Nephron progenitor cell (in vitro differentiated cells): Measurements from ENCODE around the gene NR5A2.
A peak's percentile ranks its signal among the peaks of the same experiment; 100 is the strongest.

Source experiments
- DNase-seq: peaks from one replicate; pipeline ENCODE4 v3.0.0; 2021
- H3K27ac Mint-ChIP-seq: 2 replicates; pipeline ENCODE4 v1.8.0; 2021; ENCODE audit warnings: mild to moderate bottlenecking, moderate library complexity, mixed read lengths
- H3K27me3 Mint-ChIP-seq: 2 replicates; pipeline ENCODE4 v1.8.0; 2021; ENCODE audit warnings: mild to moderate bottlenecking, low read depth, mixed read lengths; ENCODE audit not compliant: poor library complexity
- H3K36me3 Mint-ChIP-seq: 2 replicates; pipeline ENCODE4 v1.8.0; 2021; ENCODE audit warnings: low read depth, mixed read lengths
- H3K4me1 Mint-ChIP-seq: 2 replicates; pipeline ENCODE4 v1.8.0; 2021; ENCODE audit warnings: mixed read lengths
- H3K4me3 Mint-ChIP-seq: 2 replicates; pipeline ENCODE4 v1.8.0; 2021; ENCODE audit warnings: mild to moderate bottlenecking, moderate library complexity, mixed read lengths
- H3K9me3 Mint-ChIP-seq: 2 replicates; pipeline ENCODE4 v1.8.0; 2021; ENCODE audit warnings: mild to moderate bottlenecking, moderate library complexity, mixed read lengths
- CTCF ChIP-seq: fragments of 200-600 bp; sonication (generic); IDR thresholded peaks from 2 replicates; pipeline ENCODE4 v1.5.0; 2021; ENCODE audit warnings: antibody characterized with exemption

Gene NR5A2

GRCh38 chr1:200179126-200179780 lies 151.7 kb downstream of the NR5A2 start:
- peaks cover 5% of the 10 kb centered on the region for H3K36me3 Mint-ChIP-seq
- peaks cover 6% of the 10 kb centered on the region for H3K27me3 Mint-ChIP-seq
- no peak for TF ChIP-seq CTCF
- H3K4me3 Mint-ChIP-seq = no peak overlapping the region
- peaks cover 4% of the 10 kb centered on the region for H3K4me1 Mint-ChIP-seq
- peaks cover 4% of the 10 kb centered on the region for H3K9me3 Mint-ChIP-seq
- no peak for DNase-seq
- H3K27ac Mint-ChIP-seq = no peak overlapping the region

- no peak for TF ChIP-seq CTCF
- Mint-ChIP-seq H3K27me3 (peaks cover 6% of the 10 kb centered on the region), H3K4me1 (peaks cover 6% of the 10 kb centered on the region), H3K4me3 (no peak overlapping the region), H3K27ac (no peak overlapping the region), H3K9me3 (peaks cover 9% of the 10 kb centered on the region), H3K36me3 (peaks cover 5% of the 10 kb centered on the region)
- DNase-seq = no peak
Observed at GRCh38 chr1:200179781-200180160, 152.3 kb downstream of the NR5A2 start.

GRCh38 chr1:200180821-200181220 lies 153.3 kb downstream of the NR5A2 start:
- peaks cover 20% of the 10 kb centered on the region for H3K9me3 Mint-ChIP-seq
- H3K36me3 Mint-ChIP-seq = peaks cover 5% of the 10 kb centered on the region
- H3K4me3 Mint-ChIP-seq = no peak overlapping the region
- no peak overlapping the region for H3K27ac Mint-ChIP-seq
- TF ChIP-seq CTCF = no peak
- peaks cover 6% of the 10 kb centered on the region for H3K4me1 Mint-ChIP-seq
- H3K27me3 Mint-ChIP-seq = peaks cover 6% of the 10 kb centered on the region
- no peak for DNase-seq

- no peak for TF ChIP-seq CTCF
- no peak overlapping the region for H3K4me3 Mint-ChIP-seq
Observed at GRCh38 chr1:200181861-200182260, 154.4 kb downstream of the NR5A2 start.

GRCh38 chr1:200182701-200183100 lies 155.2 kb downstream of the NR5A2 start:
- Mint-ChIP-seq H3K4me1 (peaks cover 6% of the 10 kb centered on the region), H3K9me3 (peaks cover 38% of the 10 kb centered on the region), H3K27me3 (peaks cover 3% of the 10 kb centered on the region), H3K27ac (peak overlapping the region; percentile 11), H3K4me3 (no peak overlapping the region), H3K36me3 (peaks cover 12% of the 10 kb centered on the region)
- DNase-seq = no peak
- no peak for TF ChIP-seq CTCF

More at GRCh38 chr1:200181861-200182260, 154.4 kb downstream of the NR5A2 start:
- H3K4me1 Mint-ChIP-seq = peaks cover 6% of the 10 kb centered on the region
- peaks cover 3% of the 10 kb centered on the region for H3K27me3 Mint-ChIP-seq
- H3K36me3 Mint-ChIP-seq = peaks cover 12% of the 10 kb centered on the region
- peaks cover 30% of the 10 kb centered on the region for H3K9me3 Mint-ChIP-seq
- H3K27ac Mint-ChIP-seq = no peak overlapping the region
- no peak for DNase-seq

GRCh38 chr1:200183637-200184036 lies 156.1 kb downstream of the NR5A2 start:
- no peak for DNase-seq
- H3K27me3 Mint-ChIP-seq = peaks cover 3% of the 10 kb centered on the region
- peaks cover 42% of the 10 kb centered on the region for H3K9me3 Mint-ChIP-seq
- H3K4me3 Mint-ChIP-seq = no peak overlapping the region
- no peak overlapping the region for H3K27ac Mint-ChIP-seq
- no peak for TF ChIP-seq CTCF
- H3K36me3 Mint-ChIP-seq = peaks cover 12% of the 10 kb centered on the region
- peaks cover 6% of the 10 kb centered on the region for H3K4me1 Mint-ChIP-seq
